SK-N-SH (cell line): ENCODE results near the gene RPGR.

ENCODE experiments used
- ELF1 ChIP-seq: IDR thresholded peaks from 2 replicates; pipeline ENCODE4 v1.4.0; 2012
- EP300 ChIP-seq, 2 experiments: IDR thresholded peaks; 2 replicates each; pipeline versions ENCODE4 v1.4.0 to v1.6.1; 2012; ENCODE audit warnings: borderline replicate concordance in 1 of 2, low read depth in 1 of 2, low read length in 1 of 2
- FOSL2 ChIP-seq: IDR thresholded peaks from 2 replicates; pipeline ENCODE4 v1.4.0; 2012; ENCODE audit warnings: low read depth, mild to moderate bottlenecking, moderate library complexity, borderline replicate concordance
- GABPA ChIP-seq: IDR thresholded peaks from 2 replicates; pipeline ENCODE4 v1.4.0; 2012; ENCODE audit warnings: low read depth, mild to moderate bottlenecking
- JUND ChIP-seq: IDR thresholded peaks from 2 replicates; pipeline ENCODE4 v1.4.0; 2012
- NFIC ChIP-seq: IDR thresholded peaks from 2 replicates; pipeline ENCODE4 v1.4.0; 2012; ENCODE audit warnings: borderline replicate concordance
- SIN3A ChIP-seq: IDR thresholded peaks from 2 replicates; pipeline ENCODE4 v1.6.1; 2012; ENCODE audit warnings: low read depth, mild to moderate bottlenecking, low read length, moderate library complexity, borderline replicate concordance
- SMC3 ChIP-seq: IDR thresholded peaks from 2 replicates; pipeline ENCODE4 v1.6.1; 2012; ENCODE audit warnings: low read depth, low read length, improper control_type of control experiment
- TCF12 ChIP-seq: IDR thresholded peaks from 2 replicates; pipeline ENCODE4 v1.4.0; 2012
- TF ChIP-seq, protein P1 (sequence below): IDR thresholded peaks from 2 replicates; pipeline ENCODE4 v1.6.1; 2012; ENCODE audit warnings: mild to moderate bottlenecking, low read depth, low read length, moderate library complexity
- TF ChIP-seq, protein P2 (sequence below): IDR thresholded peaks from 2 replicates; pipeline ENCODE4 v1.4.0; 2012; ENCODE audit warnings: low read depth
- TF ChIP-seq, protein P3 (sequence below): fragments of 200-600 bp; sonication (generic); IDR thresholded peaks from 2 replicates; pipeline ENCODE4 v1.6.1; 2017; ENCODE audit warnings: antibody characterized with exemption, mild to moderate bottlenecking, moderate library complexity

DNA sequence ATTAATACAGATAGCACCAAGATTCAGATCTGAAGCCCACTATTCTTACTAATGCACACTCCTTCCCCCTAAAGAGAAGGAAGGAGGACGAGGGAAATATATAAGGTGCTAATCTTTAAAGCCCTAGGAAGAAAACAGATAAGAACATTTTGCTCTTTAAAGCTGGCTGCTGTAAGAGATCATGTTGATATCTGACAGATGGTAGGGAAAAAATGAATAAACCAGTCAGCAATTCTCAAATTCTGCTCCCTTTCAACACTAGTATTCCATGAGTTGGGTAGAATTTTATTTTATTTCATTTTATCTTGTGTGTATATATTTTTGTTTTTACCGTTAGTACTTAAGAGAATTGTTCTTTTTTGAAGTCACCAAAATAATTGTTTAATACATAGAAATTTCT is 44.3 kb upstream of the RPGR start:
- TF ChIP-seq, protein P1, sequence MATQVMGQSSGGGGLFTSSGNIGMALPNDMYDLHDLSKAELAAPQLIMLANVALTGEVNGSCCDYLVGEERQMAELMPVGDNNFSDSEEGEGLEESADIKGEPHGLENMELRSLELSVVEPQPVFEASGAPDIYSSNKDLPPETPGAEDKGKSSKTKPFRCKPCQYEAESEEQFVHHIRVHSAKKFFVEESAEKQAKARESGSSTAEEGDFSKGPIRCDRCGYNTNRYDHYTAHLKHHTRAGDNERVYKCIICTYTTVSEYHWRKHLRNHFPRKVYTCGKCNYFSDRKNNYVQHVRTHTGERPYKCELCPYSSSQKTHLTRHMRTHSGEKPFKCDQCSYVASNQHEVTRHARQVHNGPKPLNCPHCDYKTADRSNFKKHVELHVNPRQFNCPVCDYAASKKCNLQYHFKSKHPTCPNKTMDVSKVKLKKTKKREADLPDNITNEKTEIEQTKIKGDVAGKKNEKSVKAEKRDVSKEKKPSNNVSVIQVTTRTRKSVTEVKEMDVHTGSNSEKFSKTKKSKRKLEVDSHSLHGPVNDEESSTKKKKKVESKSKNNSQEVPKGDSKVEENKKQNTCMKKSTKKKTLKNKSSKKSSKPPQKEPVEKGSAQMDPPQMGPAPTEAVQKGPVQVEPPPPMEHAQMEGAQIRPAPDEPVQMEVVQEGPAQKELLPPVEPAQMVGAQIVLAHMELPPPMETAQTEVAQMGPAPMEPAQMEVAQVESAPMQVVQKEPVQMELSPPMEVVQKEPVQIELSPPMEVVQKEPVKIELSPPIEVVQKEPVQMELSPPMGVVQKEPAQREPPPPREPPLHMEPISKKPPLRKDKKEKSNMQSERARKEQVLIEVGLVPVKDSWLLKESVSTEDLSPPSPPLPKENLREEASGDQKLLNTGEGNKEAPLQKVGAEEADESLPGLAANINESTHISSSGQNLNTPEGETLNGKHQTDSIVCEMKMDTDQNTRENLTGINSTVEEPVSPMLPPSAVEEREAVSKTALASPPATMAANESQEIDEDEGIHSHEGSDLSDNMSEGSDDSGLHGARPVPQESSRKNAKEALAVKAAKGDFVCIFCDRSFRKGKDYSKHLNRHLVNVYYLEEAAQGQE: no peak
- TF ChIP-seq EP300 (IDR thresholded peaks at IDR 0.05; ENCODE audit: borderline replicate concordance in 1 of 2, low read depth in 1 of 2, low read length in 1 of 2) (no peak), TCF12 (no peak), SIN3A (no peak), NFIC (no peak), JUND (no peak), GABPA (no peak), SMC3 (no peak), FOSL2 (no peak), ELF1 (no peak)
- TF ChIP-seq, protein P2, sequence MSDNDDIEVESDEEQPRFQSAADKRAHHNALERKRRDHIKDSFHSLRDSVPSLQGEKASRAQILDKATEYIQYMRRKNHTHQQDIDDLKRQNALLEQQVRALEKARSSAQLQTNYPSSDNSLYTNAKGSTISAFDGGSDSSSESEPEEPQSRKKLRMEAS: no peak
- TF ChIP-seq, protein P3, sequence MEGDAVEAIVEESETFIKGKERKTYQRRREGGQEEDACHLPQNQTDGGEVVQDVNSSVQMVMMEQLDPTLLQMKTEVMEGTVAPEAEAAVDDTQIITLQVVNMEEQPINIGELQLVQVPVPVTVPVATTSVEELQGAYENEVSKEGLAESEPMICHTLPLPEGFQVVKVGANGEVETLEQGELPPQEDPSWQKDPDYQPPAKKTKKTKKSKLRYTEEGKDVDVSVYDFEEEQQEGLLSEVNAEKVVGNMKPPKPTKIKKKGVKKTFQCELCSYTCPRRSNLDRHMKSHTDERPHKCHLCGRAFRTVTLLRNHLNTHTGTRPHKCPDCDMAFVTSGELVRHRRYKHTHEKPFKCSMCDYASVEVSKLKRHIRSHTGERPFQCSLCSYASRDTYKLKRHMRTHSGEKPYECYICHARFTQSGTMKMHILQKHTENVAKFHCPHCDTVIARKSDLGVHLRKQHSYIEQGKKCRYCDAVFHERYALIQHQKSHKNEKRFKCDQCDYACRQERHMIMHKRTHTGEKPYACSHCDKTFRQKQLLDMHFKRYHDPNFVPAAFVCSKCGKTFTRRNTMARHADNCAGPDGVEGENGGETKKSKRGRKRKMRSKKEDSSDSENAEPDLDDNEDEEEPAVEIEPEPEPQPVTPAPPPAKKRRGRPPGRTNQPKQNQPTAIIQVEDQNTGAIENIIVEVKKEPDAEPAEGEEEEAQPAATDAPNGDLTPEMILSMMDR: no peak
